ENCODE measurements around the gene PSMA6. TPM values are rescaled to one million over a fixed set of nuclear protein-coding genes. Genes with fewer than 3 reads are reported as not detected.
A peak's percentile ranks its signal among the peaks of the same experiment; 100 is the strongest.

The PSMA6 gene
- total and polyA plus RNA-seq, 2 of the 13 experiments (the other 11 are each of a cell fraction or from before 2014, with no cell fraction given) = 525 to 1,109 TPM

- in situ Hi-C loops (cut with HindIII; ENCODE audit: extremely low pct_ligation_motif_present, low pct_unique_long_range_greater_than_20kb) (no loop called here), intact Hi-C loops (cut with micrococcal nuclease; ENCODE audit: unreplicated experiment) (no loop called here)
- ATAC-seq (no peak), DNase-seq (ENCODE audit: low spot score) (no peak), FAIRE-seq (no peak)
- Histone ChIP-seq H3K27ac (ENCODE audit: extremely low read length, insufficient read depth, low read length) (no peak overlapping the region), H3K4me2 (ENCODE audit: low read depth, low read length) (no peak overlapping the region), H3K4me1 (ENCODE audit: insufficient read depth, low read length) (peaks cover 83% of the 10 kb centered on the region), H3K4me3 (replicated peaks in 1 of 3; ENCODE audit: insufficient read depth in 1 of 3, low read depth in 2 of 3, low read length in 3 of 3) (no peak overlapping the region), H3K27me3 (ENCODE audit: control insufficient read depth in 1 of 2, insufficient read depth in 2 of 2, low read length in 2 of 2) (no peaks in the 10 kb centered on the region), H3K9me3 (ENCODE audit: low read length) (no peaks in the 10 kb centered on the region), H3K9ac (ENCODE audit: insufficient read depth, low read depth, low read length) (no peak overlapping the region), H3K36me3 (replicated peaks in 1 of 2; ENCODE audit: control insufficient read depth in 1 of 2, insufficient read depth in 2 of 2, low read length in 2 of 2) (no peaks in the 10 kb centered on the region), H3K79me2 (ENCODE audit: insufficient read depth, low read length) (no peaks in the 10 kb centered on the region), H2AFZ (ENCODE audit: low read length) (peak overlapping the region; percentile 58), H4K20me1 (ENCODE audit: insufficient read depth, low read length) (no peaks in the 10 kb centered on the region)
- ChIA-PET POLR2A (interaction anchor here (1.0 to 3.0 kb wide), 10 partner anchors 9 to 59 kb away, joined by 3 to 15 read pairs (median 6); partner anchors contain the start of genes NFKBIA and PSMA6), CTCF (ENCODE audit: low intra/inter-chr PET ratio, low total read pairs) (no interaction called here)
- BruUV-seq (replicated peaks) = no TSS peak
- 92% methylated on average over 3 of the region's 3 CpGs for WGBS (ENCODE audit: low lambda C conversion rate)
- TF ChIP-seq ISX (CRISPR knock-in tag; conservative IDR thresholded peaks at IDR 0.05) (no peak), CAMTA2 (CRISPR knock-in tag; IDR thresholded peaks at IDR 0.05; ENCODE audit: borderline replicate concordance) (no peak), ZNF749 (CRISPR knock-in tag; IDR thresholded peaks at IDR 0.05; ENCODE audit: borderline replicate concordance) (no peak), ZNF17 (CRISPR knock-in tag; IDR thresholded peaks at IDR 0.05) (no peak), MYPOP (CRISPR knock-in tag; IDR thresholded peaks at IDR 0.05) (no peak), LRRFIP1 (CRISPR knock-in tag; conservative IDR thresholded peaks at IDR 0.05) (no peak), ZZZ3 (CRISPR knock-in tag; IDR thresholded peaks at IDR 0.05; ENCODE audit: borderline replicate concordance) (no peak), ARID4A (CRISPR knock-in tag; IDR thresholded peaks at IDR 0.05; ENCODE audit: borderline replicate concordance) (0 out of 2 replicates have a peak, but pooled peaks have one; percentile 4), REXO4 (CRISPR knock-in tag; IDR thresholded peaks at IDR 0.05; ENCODE audit: borderline replicate concordance) (no peak), ZNF704 (CRISPR knock-in tag; IDR thresholded peaks at IDR 0.05; ENCODE audit: borderline replicate concordance) (peak; percentile 78; the same call in 1 of the 2 replicates), ZNF276 (CRISPR knock-in tag; IDR thresholded peaks at IDR 0.05; ENCODE audit: low read depth) (no peak), ZNF431 (CRISPR knock-in tag; IDR thresholded peaks at IDR 0.05; ENCODE audit: borderline replicate concordance, low read depth) (0 out of 2 replicates have a peak, but pooled peaks have one; percentile 31), ZNF234 (CRISPR knock-in tag; conservative IDR thresholded peaks at IDR 0.05) (no peak)
Measured at GRCh38 chr14:35351497-35351896, 59.3 kb downstream of the PSMA6 start.
